Gastroesophageal sphincter (tissue), 3 donors: ENCODE measurements around the gene CNNM4.
A peak's percentile ranks its signal among the peaks of the same experiment; 100 is the strongest.

Experiments
- CTCF ChIP-seq, 4 experiments: fragments of 200-600 bp in 2 of 4; fragments of 450-650 bp in 2 of 4; sonication (generic) in 1 of 4; IDR thresholded peaks; one replicate each; pipeline ENCODE4 v1.5.1; 2017 to 2019; ENCODE audit warnings: antibody characterized with exemption in 4 of 4, mild to moderate bottlenecking in 2 of 4, moderate library complexity in 2 of 4
- POLR2A ChIP-seq, 2 donors: fragments of 450-650 bp; IDR thresholded peaks; one replicate each; pipeline ENCODE4 v1.6.1; 2017; ENCODE audit warnings: antibody characterized with exemption in 2 of 2, mild to moderate bottlenecking in 2 of 2, moderate library complexity in 1 of 2

GRCh38 chr2:96816127-96816835, 55.6 kb downstream of the CNNM4 start, which contains the start of gene CNNM3:
- TF ChIP-seq CTCF (IDR thresholded peaks at IDR 0.05) (peak in 3 of 4 experiments; percentile 76 to 88 (median 81)), POLR2A (IDR thresholded peaks at IDR 0.05) (peak; percentile 85 to 93)
